ENCODE data around the gene MEI1. TPM values are rescaled to one million over a fixed set of nuclear protein-coding genes. Genes with fewer than 3 reads are reported as not detected.

Gene MEI1
- total RNA-seq, 1 experiment from 2014 or later: not detected

DNA sequence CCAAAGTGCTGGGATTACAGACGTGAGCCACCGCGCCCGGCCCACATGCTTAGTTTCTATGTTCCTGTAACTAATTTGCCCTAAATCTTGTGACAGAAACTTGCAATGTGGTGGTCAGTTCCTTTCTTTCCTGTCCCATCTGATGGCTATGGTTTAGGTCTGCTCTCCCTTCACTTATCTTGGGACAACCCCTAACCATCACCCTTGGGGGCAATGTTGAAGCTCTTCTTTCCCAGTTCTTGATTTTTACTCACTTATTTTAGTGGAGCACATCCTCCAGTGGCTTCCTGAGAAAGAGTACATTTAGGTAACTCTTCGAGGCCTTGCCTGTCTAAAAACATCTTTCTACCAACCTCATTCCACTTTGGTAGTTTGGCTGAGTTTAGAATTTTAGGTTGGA, 140.9 kb downstream of the MEI1 start:
- no peak for DNase-seq (ENCODE audit: low read depth)

DNA sequence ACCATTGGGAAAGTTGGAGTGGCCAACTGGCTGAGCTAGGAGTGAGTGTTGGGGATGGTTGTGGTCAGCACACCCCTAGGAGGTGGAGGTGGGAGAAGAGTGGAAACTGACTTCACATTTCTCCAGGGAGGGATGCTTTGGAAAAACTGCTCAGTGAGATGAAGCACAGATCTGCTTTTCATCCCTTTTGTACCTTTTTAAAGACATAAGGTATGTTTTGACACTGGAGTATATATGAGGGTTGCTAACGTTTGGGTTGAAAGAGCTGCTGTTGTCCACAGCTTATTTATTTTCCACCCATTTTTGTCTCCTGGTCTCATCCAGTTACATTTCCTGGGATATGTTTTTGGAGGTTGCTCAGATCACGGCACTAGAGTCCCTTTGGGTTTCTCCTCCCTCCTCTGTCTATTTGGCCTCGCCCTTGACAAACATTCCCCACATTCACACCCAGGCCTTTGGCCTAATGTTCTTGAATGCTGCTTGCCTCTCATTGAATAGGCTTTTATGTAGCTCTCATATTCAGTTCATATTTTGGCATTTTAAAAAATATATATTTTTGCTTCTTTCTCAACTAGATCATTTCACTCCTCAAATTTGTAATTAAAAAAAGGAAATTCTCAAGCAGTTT, 141.9 kb downstream of the MEI1 start:
- DNase-seq (ENCODE audit: low read depth): no peak

DNA sequence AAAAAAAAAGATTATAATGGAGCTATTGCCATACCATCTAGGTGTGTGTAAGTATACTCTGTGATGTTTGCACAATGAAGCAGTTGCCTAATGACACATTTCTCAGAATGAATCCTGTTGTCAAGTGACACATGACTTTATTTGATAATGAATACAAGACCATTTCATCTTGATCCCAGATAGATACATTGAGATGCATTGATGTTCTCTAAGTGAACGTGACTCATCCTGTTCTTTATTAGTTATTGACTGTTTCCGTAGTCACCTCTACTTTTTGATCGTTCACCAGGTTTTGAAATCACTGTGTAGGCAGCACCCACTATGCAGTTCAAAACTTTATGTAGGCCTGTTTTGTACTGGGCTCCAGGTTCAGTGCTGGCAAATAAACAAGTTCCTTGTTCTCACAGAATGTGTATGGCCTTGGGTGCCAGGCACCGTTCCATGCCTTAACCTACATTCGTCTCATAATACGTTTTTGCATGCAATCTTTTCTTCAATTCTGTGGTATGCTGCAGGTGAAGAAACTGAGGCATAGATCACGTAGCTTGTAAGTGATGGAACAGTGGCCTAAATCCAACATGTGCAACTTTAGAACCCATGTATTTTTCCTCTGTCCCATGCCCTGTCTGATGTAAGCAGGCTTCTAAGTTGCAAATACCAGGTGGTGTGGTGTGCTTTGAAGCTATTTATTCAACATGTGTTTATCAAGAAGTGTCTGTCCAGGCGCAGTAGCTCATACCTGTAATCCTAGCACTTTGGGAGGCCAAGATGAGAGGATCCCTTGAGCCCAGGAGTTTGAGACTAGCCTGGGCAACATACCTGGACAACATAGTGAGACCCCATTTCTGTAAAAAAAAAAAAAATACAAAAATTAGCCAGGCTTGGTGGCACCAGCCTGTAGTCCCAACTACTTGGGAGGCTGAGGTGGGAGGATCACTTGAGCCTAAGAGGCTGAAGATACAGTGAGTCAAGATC, 144.0 kb downstream of the MEI1 start:
- DNase-seq (ENCODE audit: low read depth): no peak

DNA sequence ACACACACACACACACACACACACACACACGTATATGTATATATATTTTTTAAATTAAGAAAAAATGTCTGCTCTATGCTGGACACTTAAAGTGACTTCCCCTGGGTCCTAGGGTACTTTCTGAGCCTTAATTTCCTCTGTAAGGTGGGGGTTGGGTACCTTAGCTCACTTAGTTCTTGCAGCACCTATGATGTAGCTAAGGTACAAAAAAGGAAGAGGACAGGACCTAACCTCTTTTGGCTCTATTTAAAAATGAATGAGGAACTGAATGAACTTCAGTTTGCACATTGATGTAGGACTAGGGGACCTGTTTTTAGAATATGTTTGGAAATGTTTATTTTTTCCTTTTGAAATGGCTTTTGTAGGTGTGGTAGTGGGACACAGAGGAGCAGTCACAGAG, 144.7 kb downstream of the MEI1 start:
- no peak for DNase-seq (ENCODE audit: low read depth)

DNA sequence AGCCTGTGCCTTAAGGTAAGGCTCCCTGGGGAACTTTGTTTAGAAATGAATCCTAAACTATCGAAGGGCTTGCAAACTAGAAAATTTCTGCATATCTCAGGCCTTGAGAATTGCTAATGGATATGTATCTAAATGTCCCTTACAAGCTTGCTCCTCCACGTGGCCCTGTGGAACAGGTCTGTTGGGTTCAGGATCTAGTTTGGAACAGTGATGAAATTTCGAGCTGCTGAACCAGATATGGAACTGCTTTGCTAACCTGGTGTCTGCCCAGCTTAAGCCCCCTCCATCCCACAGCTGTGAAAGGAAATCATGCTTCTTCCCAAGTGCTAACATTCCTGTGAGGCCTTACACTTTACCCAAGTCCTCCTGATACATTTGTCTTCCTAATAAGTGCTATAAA, 145.2 kb downstream of the MEI1 start:
- DNase-seq (ENCODE audit: low read depth): no peak

DNA sequence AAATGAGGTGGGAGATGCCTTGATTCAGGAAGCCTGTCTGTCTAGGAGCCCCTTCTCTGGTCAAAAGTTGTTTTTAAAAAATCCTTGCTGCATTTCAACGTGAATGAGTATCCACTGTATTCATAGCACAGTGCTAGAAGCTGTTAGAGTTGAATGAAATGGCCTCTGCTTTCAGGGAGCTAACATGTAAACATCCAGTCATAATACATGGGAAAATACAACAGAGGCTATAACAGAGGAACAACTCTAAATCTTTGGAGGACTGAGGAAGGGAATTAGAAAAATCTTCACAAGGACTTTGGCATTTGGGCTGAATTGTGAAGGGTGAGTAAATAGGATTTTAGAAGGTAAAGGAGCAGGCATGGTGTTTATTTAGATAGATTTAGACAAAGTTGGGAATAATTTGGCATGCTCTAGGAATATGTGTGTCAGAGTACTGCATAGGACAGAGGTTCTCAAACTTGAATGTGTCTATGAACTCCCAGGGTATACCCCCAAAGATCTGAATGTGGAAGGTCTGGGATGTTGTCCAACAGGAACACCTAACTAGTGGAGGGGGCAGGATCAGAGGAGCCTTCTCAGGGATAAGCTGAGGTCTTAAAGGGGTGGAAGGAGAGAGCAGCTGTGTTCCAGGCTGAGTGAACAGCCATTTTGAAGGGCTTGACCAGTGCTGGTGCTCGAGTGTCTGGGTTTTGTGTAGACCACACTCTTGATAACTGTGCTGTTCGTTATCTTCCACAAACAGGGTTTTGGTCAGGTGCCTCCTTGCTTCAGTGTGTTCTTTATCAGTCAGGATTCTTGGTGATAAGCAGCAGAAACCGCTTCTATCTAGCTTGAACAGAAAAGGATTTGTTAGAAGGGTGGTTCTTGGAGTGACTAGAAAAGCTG, 146.3 kb downstream of the MEI1 start:
- DNase-seq (ENCODE audit: low read depth): no peak

DNA sequence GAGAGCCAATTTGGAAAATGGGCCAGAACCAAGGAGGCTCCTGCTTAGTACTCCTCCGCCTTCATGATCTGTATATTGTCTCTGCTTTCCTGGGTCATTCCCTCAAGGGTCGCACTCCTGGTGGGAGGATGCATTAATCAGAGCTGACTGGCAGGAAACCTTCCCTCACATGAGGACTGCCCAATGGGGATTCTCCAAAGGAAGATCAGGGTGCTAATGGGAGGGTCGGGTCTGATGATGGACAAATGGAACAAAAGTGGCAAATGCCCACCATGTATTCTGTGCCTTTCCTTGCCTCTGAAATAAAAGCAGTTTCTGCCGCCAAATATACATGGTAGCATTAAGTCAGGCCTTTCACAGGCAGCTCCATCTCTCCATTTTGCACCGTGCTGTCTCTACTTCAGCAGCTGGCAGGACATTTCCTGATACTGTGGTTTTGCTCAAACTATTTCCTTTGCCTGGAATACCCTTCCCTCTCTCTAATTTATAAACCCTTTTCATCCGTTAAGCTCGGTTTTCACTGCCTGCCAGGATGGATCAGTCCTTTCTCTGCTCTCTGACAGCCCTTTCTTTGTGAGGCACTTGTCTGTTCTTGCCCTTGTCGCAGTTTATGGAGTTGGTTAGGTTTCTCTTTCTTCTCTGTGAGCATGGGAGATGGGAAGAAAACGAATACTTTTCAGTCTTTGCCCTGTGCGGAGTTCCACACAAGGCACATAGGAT, 147.1 kb downstream of the MEI1 start:
- no peak for DNase-seq (ENCODE audit: low read depth)

DNA sequence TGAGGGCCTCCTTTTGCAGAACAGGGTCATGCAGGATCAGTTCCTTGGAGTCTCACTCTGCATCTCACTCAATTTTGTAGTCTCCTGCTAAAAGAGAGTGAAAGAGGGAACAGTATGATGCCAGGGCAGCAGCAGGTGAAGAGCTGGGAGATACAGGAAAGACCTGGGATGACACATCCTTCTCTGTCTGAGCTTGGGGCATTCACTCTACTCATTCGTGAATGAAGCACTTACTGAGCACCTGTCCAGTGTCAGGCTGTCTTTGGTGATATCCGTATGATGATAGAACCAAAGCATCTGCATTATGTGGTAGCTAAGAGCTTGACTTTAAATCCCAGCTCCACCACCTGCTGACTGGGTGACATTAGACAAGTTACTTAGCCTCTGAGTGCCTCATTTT, 148.0 kb downstream of the MEI1 start:
- DNase-seq (ENCODE audit: low read depth): no peak

DNA sequence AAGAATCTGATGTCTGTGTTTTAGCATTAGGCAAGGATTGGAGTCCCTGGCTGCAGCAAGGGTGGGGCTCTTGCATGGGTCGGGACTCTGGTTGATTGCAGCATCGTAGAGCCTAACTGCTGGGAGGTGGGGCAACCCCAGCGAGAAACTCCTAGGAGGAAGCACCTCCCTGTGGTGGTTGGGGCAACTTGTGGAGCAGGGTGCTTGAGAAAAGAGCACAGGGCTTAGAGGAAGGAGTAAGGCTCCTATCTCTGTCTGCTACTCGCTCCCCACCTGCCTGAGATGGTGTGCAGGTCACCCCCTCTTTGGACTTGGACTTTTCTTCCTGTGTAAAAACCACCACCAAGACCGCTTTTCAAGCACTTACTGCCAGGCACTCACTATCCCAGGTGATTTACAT, 149.2 kb downstream of the MEI1 start:
- no peak for DNase-seq (ENCODE audit: low read depth)

Other genes with a start within 250 kb of the MEI1 start
- gene PHF5A, start 230.8 kb upstream of the MEI1 start, total RNA-seq (2014; rRNA removed): 71.5 and 80.7 TPM in 2 replicates
- gene ACO2, start 230.4 kb upstream of the MEI1 start, total RNA-seq (2014; rRNA removed): 61.2 and 64.4 TPM in 2 replicates
- gene POLR3H, start 155.0 kb upstream of the MEI1 start, total RNA-seq (2014; rRNA removed): 20.0 and 20.6 TPM in 2 replicates
- gene CSDC2, start 138.5 kb upstream of the MEI1 start, total RNA-seq (2014; rRNA removed): 0.77 and 0.92 TPM in 2 replicates
- gene PMM1, start 109.7 kb upstream of the MEI1 start, total RNA-seq (2014; rRNA removed): 29.9 and 34.4 TPM in 2 replicates
- 26.2 and 26.6 TPM in 2 replicates for gene DESI1, start 78.5 kb upstream of the MEI1 start, total RNA-seq (2014; rRNA removed)
- 475 and 477 TPM in 2 replicates for gene XRCC6, start 78.2 kb upstream of the MEI1 start, total RNA-seq (2014; rRNA removed)
- gene SNU13, start 10.6 kb upstream of the MEI1 start, total RNA-seq (2014; rRNA removed): 135 and 141 TPM in 2 replicates
- 11.0 and 14.6 TPM in 2 replicates for gene CCDC134, start 101.2 kb downstream of the MEI1 start, total RNA-seq (2014; rRNA removed)
- gene SREBF2, start 133.6 kb downstream of the MEI1 start, total RNA-seq (2014; rRNA removed): 37.9 and 42.1 TPM in 2 replicates
- gene SHISA8, start 215.6 kb downstream of the MEI1 start, total RNA-seq (2014; rRNA removed): not detected in 2 replicates
- 0.17 TPM in 1 of 2 replicates, not detected in the other for gene TNFRSF13C, start 227.3 kb downstream of the MEI1 start, total RNA-seq (2014; rRNA removed)
- 47.1 and 56.0 TPM in 2 replicates for gene CENPM, start 247.6 kb downstream of the MEI1 start, total RNA-seq (2014; rRNA removed)